ENCODE measurements around the gene LAMA3. TPM values are rescaled to one million over a fixed set of nuclear protein-coding genes. Genes with fewer than 3 reads are reported as not detected.

Gene LAMA3
- total and polyA plus RNA-seq, 10 of the 15 experiments (the other 5 are each of a cell fraction or from before 2014, with no cell fraction given): 0.37 to 6.5 (median 5.4) TPM

GRCh38 chr18:23683155-23683554 lies 6.1 kb upstream of the LAMA3 start:
- ChIA-PET POLR2A (no interaction called here), RAD21 (ENCODE audit: unreplicated experiment) (no interaction called here), CTCF (interaction anchor here (1.6 kb wide), 1 partner anchor 10 kb away, joined by 4 read pairs; no protein-coding TSS in a partner anchor), SMC1A (ENCODE audit: uncharacterized antibody, unreplicated experiment) (interaction anchor here (1.3 to 2.5 kb wide), 2 partner anchors 13 to 20 kb away, joined by 4 to 8 read pairs; no protein-coding TSS in a partner anchor)
- intact Hi-C loops (cut with micrococcal nuclease; ENCODE audit: unreplicated experiment) (loop anchor here (2.0 kb wide), 1 partner anchor 54 kb away; no protein-coding TSS in a partner anchor), in situ Hi-C loops (cut with MboI) (no loop called here)
- H4K20me1 ChIP-seq (ENCODE audit: control insufficient read depth, insufficient read depth): no peaks in the 10 kb centered on the region
- no peak for DNase-seq (ENCODE audit: low read depth, low spot score)
- 38% methylated on average over 3 of the region's 3 CpGs for WGBS (ENCODE audit: insufficient coverage, insufficient replicate concordance, low lambda C conversion rate, missing lambda C conversion rate)
- H3K4me3 ChIP-seq: no peak overlapping the region
- no peaks in the 10 kb centered on the region for H3K9me3 ChIP-seq (replicated peaks; ENCODE audit: control insufficient read depth, insufficient read depth, low read length)
- no TSS peak for BruUV-seq (replicated peaks)
- H2AFZ ChIP-seq (ENCODE audit: control insufficient read depth, low read depth, low read length): no peak overlapping the region
- no peak for FAIRE-seq
- no peaks in the 10 kb centered on the region for H3K36me3 ChIP-seq (ENCODE audit: control insufficient read depth in 2 of 2, insufficient read depth in 2 of 2, low read length in 1 of 2)
- H3K4me1 ChIP-seq (ENCODE audit: control insufficient read depth, insufficient read depth, low read length): no peaks in the 10 kb centered on the region
- no peak overlapping the region for H3K4me2 ChIP-seq (ENCODE audit: control insufficient read depth, insufficient read depth)
- H3K9ac ChIP-seq (ENCODE audit: control insufficient read depth, insufficient read depth, low read length): no peak overlapping the region
- peak; percentile 64 for ATAC-seq
- peaks cover 0 to 2% of the 10 kb centered on the region in 2 experiments; a peak in 2 of 4 replicates for H3K27me3 ChIP-seq (replicated peaks in 1 of 2; ENCODE audit: control insufficient read depth in 2 of 2, insufficient read depth in 2 of 2, low read length in 1 of 2)
- H3K79me2 ChIP-seq (ENCODE audit: control insufficient read depth, insufficient read depth, low read length): no peaks in the 10 kb centered on the region
- TF ChIP-seq SUPT20H (IDR thresholded peaks at IDR 0.05; ENCODE audit: borderline replicate concordance, control insufficient read depth, low read depth, low read length) (no peak), E4F1 (IDR thresholded peaks at IDR 0.05; ENCODE audit: borderline replicate concordance, partially characterized antibody) (no peak), ZNF622 (IDR thresholded peaks at IDR 0.05) (no peak), ATF2 (IDR thresholded peaks at IDR 0.05; ENCODE audit: low read length) (no peak)
- no peak overlapping the region for H3K27ac ChIP-seq (ENCODE audit: control insufficient read depth, insufficient read depth)

Measured in GM12878 (cell line).